ENCODE measurements around the gene TMPRSS6.

The TMPRSS6 gene

GRCh38 chr22:37112084-37112728, 2.7 kb upstream of the TMPRSS6 start:
- DNase-seq: no peak

GRCh38 chr22:37111156-37111717, 1.7 kb upstream of the TMPRSS6 start:
- no peak for DNase-seq

- DNase-seq: no peak
Measured at GRCh38 chr22:37107816-37108621, 1.5 kb downstream of the TMPRSS6 start.

GRCh38 chr22:37105990-37106389, 3.5 kb downstream of the TMPRSS6 start:
- DNase-seq: no peak

- no peak for DNase-seq
Measured at GRCh38 chr22:37105154-37105553, 4.4 kb downstream of the TMPRSS6 start.

GRCh38 chr22:37103656-37104452, 5.7 kb downstream of the TMPRSS6 start:
- no peak for DNase-seq

- no peak for DNase-seq
Measured at GRCh38 chr22:37103151-37103550, 6.4 kb downstream of the TMPRSS6 start.

GRCh38 chr22:37101311-37102066, 8.0 kb downstream of the TMPRSS6 start:
- DNase-seq: no peak

- DNase-seq: no peak
Measured at GRCh38 chr22:37100589-37101127, 8.9 kb downstream of the TMPRSS6 start.

- DNase-seq: no peak
Measured at GRCh38 chr22:37098976-37099591, 10.4 kb downstream of the TMPRSS6 start.

- DNase-seq: no peak
Measured at GRCh38 chr22:37097346-37097745, 12.2 kb downstream of the TMPRSS6 start.

GRCh38 chr22:37095113-37095512, 14.4 kb downstream of the TMPRSS6 start:
- no peak for DNase-seq

GRCh38 chr22:37094239-37094638, 15.3 kb downstream of the TMPRSS6 start:
- no peak for DNase-seq

GRCh38 chr22:37092997-37093396, 16.5 kb downstream of the TMPRSS6 start:
- DNase-seq: no peak

GRCh38 chr22:37091994-37092393, 17.5 kb downstream of the TMPRSS6 start:
- DNase-seq: no peak

GRCh38 chr22:37090920-37091695, 18.4 kb downstream of the TMPRSS6 start:
- no peak for DNase-seq

- DNase-seq: no peak
Measured at GRCh38 chr22:37089434-37089833, 20.1 kb downstream of the TMPRSS6 start.

- DNase-seq: no peak
Measured at GRCh38 chr22:37088750-37089408, 20.6 kb downstream of the TMPRSS6 start.

- DNase-seq: no peak
Measured at GRCh38 chr22:37088108-37088605, 21.4 kb downstream of the TMPRSS6 start.

GRCh38 chr22:37086184-37086583, 23.3 kb downstream of the TMPRSS6 start:
- DNase-seq: no peak

All from NCI-H510A (cell line).